Stomach (tissue), 4 donors: ENCODE measurements around the gene ARHGEF37.

Experiments
- CTCF ChIP-seq, 7 experiments: fragments of 450-650 bp in 4 of 7; fragments of 200-600 bp in 3 of 7; sonication (generic) in 3 of 7; IDR thresholded peaks; one replicate each; pipeline ENCODE4 v1.5.1; 2016 to 2019; ENCODE audit warnings: antibody characterized with exemption in 7 of 7, control low read depth in 2 of 7, mild to moderate bottlenecking in 1 of 7
- EP300 ChIP-seq: sonication (generic); formaldehyde crosslinking; IDR thresholded peaks from one replicate; pipeline ENCODE4 v1.6.1; 2017; ENCODE audit warnings: antibody characterized with exemption

GRCh38 chr5:149658299-149658698 is 77.0 kb downstream of the ARHGEF37 start:
- TF ChIP-seq CTCF (IDR thresholded peaks at IDR 0.05) (no peak), EP300 (no peak)
